HL-60 (cell line): Measurements from ENCODE around the gene CHST4.

Experiments
- DNase-seq, 2 experiments: peaks; one replicate each; pipeline ENCODE4 v3.0.0-alpha.2; 2010 to 2020; ENCODE audit warnings: low read depth in 1 of 2, low spot score in 1 of 2
- H3K27ac ChIP-seq: fragments of 250-450 bp; sonication (Bioruptor Pico); replicated peaks from 2 replicates; pipeline ENCODE4 v1.5.1; 2020; ENCODE audit warnings: mild to moderate bottlenecking, moderate library complexity
- H3K27me3 ChIP-seq: fragments of 250-450 bp; sonication (Bioruptor Pico); 2 replicates; pipeline ENCODE4 v1.5.1; 2021; ENCODE audit warnings: mild to moderate bottlenecking, moderate library complexity; ENCODE audit not compliant: insufficient read depth, poor library complexity, severe bottlenecking
- H3K4me3 ChIP-seq: replicated peaks from 2 replicates; pipeline ENCODE4 v1.5.1; 2011; ENCODE audit warnings: mild to moderate bottlenecking, control low read depth, low read length; ENCODE audit not compliant: insufficient read depth
- GABPA ChIP-seq: IDR thresholded peaks from 2 replicates; pipeline ENCODE4 v1.6.1; 2012; ENCODE audit warnings: low read depth
- POLR2AphosphoS5 ChIP-seq: IDR thresholded peaks from 2 replicates; pipeline ENCODE4 v1.6.1; 2012; ENCODE audit warnings: low read depth
- SPI1 ChIP-seq: IDR thresholded peaks from 2 replicates; pipeline ENCODE4 v1.6.1; 2012; ENCODE audit warnings: low read depth, mild to moderate bottlenecking, borderline replicate concordance
- long read RNA-seq: library from polyadenylated mRNA; unstranded; transcript quantifications from one replicate; pipeline ENCODE4 v2.0.0, GENCODE V29; 2020
- TF ChIP-seq, protein P1 (sequence below): IDR thresholded peaks from one replicate; pipeline ENCODE4 v1.5.1; 2011; ENCODE audit warnings: low read length, control low read depth, inconsistent platforms; ENCODE audit not compliant: insufficient read depth
- TF ChIP-seq, protein P2 (sequence below): IDR thresholded peaks from 2 replicates; pipeline ENCODE4 v1.6.1; 2012; ENCODE audit warnings: low read depth; ENCODE audit not compliant: insufficient replicate concordance

CHST4 gene
- long read RNA-seq, transcript CHST4-202 (2 exons, 2,183 nt) = major isoform, 12 of 16 reads
- long read RNA-seq, partial matches to known transcripts = 4 of 16 reads
- long read RNA-seq, other reads (novel, unspliced or antisense) = 0 of 16 reads

GRCh38 chr16:71526111-71526631, at the start of gene CHST4:
CHST4 (plus strand) TSS chr16:71526426; CDS start chr16:71536678, 10,252 bp downstream.
- DNase-seq = peak; percentile 30 to 53
- no peak within 1 kb of the TSS for H3K4me3 ChIP-seq

DNA sequence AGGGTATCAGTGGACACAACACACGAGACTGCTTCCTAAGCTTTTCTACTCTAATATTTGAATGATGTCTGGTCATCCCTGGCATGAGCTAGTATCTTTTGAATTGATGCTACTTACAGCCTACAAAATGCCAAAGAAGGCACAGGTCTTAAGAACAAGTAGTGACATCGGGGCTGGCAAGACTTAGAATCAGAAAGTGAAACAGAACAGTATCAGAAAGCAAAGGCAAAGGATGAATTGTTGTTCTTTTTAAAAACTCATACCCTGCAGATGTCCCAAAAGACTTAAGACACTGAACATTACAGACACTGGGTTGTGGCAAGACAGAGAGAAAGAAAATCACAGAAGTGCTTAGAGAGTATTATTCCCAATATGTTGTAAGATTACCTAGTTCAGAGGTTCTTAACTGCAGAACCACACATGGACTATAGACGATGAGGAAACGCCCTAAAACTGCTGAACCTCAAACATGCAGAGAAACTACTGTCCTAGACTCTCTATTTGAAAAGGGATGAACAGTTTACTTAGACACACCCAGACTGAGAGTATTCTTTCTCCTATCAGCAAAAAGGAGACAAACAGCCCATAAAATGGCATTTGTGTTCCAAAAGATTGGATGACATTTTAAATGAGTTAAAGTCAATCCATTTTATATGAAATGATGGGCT, 49.6 kb upstream of the CHST4 start:
- Histone ChIP-seq H3K4me3 (no peak overlapping the region), H3K27ac (no peak overlapping the region), H3K27me3 (no peaks in the 10 kb centered on the region)
- DNase-seq = no peak
- TF ChIP-seq POLR2AphosphoS5 = no peak
- TF ChIP-seq GABPA = no peak
- TF ChIP-seq SPI1 = no peak
- TF ChIP-seq, protein P1, sequence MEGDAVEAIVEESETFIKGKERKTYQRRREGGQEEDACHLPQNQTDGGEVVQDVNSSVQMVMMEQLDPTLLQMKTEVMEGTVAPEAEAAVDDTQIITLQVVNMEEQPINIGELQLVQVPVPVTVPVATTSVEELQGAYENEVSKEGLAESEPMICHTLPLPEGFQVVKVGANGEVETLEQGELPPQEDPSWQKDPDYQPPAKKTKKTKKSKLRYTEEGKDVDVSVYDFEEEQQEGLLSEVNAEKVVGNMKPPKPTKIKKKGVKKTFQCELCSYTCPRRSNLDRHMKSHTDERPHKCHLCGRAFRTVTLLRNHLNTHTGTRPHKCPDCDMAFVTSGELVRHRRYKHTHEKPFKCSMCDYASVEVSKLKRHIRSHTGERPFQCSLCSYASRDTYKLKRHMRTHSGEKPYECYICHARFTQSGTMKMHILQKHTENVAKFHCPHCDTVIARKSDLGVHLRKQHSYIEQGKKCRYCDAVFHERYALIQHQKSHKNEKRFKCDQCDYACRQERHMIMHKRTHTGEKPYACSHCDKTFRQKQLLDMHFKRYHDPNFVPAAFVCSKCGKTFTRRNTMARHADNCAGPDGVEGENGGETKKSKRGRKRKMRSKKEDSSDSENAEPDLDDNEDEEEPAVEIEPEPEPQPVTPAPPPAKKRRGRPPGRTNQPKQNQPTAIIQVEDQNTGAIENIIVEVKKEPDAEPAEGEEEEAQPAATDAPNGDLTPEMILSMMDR = no peak
- TF ChIP-seq, protein P2, sequence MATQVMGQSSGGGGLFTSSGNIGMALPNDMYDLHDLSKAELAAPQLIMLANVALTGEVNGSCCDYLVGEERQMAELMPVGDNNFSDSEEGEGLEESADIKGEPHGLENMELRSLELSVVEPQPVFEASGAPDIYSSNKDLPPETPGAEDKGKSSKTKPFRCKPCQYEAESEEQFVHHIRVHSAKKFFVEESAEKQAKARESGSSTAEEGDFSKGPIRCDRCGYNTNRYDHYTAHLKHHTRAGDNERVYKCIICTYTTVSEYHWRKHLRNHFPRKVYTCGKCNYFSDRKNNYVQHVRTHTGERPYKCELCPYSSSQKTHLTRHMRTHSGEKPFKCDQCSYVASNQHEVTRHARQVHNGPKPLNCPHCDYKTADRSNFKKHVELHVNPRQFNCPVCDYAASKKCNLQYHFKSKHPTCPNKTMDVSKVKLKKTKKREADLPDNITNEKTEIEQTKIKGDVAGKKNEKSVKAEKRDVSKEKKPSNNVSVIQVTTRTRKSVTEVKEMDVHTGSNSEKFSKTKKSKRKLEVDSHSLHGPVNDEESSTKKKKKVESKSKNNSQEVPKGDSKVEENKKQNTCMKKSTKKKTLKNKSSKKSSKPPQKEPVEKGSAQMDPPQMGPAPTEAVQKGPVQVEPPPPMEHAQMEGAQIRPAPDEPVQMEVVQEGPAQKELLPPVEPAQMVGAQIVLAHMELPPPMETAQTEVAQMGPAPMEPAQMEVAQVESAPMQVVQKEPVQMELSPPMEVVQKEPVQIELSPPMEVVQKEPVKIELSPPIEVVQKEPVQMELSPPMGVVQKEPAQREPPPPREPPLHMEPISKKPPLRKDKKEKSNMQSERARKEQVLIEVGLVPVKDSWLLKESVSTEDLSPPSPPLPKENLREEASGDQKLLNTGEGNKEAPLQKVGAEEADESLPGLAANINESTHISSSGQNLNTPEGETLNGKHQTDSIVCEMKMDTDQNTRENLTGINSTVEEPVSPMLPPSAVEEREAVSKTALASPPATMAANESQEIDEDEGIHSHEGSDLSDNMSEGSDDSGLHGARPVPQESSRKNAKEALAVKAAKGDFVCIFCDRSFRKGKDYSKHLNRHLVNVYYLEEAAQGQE = no peak

More at GRCh38 chr16:71526111-71526631, at the start of gene CHST4:
- TF ChIP-seq SPI1 = no peak
- TF ChIP-seq GABPA = no peak
- TF ChIP-seq POLR2AphosphoS5 = no peak
- TF ChIP-seq, protein P2 = no peak
- TF ChIP-seq, protein P1 = no peak
- no peak within 1 kb of the TSS for H3K27ac ChIP-seq
- H3K27me3 ChIP-seq = no peaks in the 10 kb centered on the region

GRCh38 chr16:71479420-71479819, 46.8 kb upstream of the CHST4 start:
- TF ChIP-seq, protein P1 = peak; percentile 40
- TF ChIP-seq GABPA = no peak
- H3K27me3 ChIP-seq = no peaks in the 10 kb centered on the region
- H3K27ac ChIP-seq = no peak overlapping the region
- no peak overlapping the region for H3K4me3 ChIP-seq
- no peak for DNase-seq
